Smooth muscle cell of the pulmonary artery (primary cell): ENCODE measurements around the gene CTNNBIP1. TPM values are rescaled to one million over a fixed set of nuclear protein-coding genes. Genes with fewer than 3 reads are reported as not detected.

Experiments
- total RNA-seq: library from RNA; depleted of rRNA; stranded (reverse); fragments of >200 nt; gene quantifications from 2 replicates; pipeline ENCODE4 v1.2.3, GENCODE V29; 2014

The CTNNBIP1 gene, protein sequence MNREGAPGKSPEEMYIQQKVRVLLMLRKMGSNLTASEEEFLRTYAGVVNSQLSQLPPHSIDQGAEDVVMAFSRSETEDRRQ
- 19.5 and 23.5 TPM in 2 replicates for total RNA-seq

GRCh38 chr1:9910076-9910422 is at the start of gene CTNNBIP1:
Gene CTNNBIP1, minus strand, starts transcription at chr1:9910269. Its CDS starts 38,205 bp downstream, at chr1:9872064.

DNA sequence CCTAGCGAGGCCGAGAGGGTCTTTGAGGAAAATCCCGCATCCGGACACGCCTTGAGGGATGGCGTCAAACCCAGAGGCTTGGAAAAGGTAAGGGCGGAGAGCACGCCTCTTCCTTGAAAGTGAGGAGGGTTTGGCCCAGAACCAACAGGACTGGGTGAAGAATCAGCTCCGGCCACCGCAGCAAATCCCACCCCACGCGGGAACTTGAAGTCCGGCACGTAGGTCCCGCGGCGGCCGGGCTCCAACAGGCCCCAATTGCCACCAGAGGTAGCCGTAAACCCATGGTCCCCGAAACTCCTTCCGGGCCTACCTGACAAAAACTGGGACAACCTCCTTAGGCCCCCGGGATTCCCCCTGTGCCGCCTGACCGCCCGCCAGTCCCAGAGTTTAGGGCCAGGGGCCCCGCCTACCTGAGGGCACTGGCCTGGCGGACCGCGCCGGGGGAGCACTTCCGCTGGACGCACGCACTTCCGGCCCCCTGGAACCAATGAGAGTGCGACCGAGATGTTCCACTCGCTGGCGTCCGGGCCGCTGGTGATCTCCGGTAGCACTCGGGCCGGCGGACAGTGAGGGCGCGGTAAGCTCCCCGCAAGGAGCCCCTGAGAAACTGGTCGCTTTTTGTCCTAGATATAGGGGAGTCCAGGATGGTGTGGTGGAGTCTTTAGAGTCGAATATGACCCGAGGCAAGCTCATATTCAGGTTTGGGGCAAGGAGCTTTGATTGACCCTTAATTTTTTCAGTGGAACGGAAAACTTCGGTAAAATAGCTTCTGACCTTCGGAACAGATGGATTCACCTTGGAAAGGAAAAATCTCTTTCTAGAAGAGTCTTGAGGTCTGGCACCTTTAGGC is 33.1 kb upstream of the CTNNBIP1 start, which contains the start of the genes LZIC and NMNAT1:
Gene LZIC, minus strand, starts transcription at position 453 of the 850 bp plus-strand sequence. CDS start 6,772 bp downstream, outside the sequence.
Gene NMNAT1, plus strand, starts transcription at position 537 of the 850 bp plus-strand sequence. CDS start 28,599 bp downstream, outside the sequence.

DNA sequence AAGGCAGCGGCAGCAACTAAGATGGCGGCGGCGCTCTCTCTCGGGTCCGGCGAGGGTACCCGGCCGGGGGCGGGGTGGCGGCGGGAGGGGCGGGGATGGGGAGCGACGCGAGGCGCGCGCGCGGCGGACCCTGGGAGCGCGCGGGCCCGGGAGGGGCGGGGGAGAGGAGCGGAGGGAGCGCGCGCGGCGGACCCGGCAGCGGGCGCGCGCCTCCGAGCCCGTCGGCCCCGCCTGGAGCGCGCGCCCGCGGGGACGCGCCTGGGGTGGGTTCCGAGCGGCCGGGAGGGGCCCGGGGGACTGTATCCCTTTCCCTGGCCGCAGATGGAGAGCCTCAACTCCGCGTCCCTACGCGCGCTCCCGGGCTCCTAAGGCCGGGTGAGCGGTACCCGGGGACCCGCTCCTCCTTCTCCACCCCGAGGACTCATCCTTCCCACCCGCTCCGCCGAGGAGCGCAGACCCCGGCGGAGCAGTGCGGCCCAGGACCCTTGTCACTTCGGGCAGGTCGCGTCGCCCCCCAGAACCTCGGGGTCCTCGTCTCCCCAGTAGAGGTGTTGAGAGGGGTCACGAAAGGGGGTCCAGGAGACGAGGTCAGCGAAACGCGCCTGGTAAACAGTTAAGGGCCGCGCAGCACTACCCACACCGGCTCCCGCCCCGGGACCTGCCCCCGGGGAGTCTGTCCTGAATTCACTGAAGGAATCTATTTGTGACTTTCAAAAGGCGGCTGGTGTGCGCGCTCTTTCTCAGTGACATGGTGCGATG is 85.9 kb downstream of the CTNNBIP1 start, which contains the start of gene CLSTN1:
Gene CLSTN1, minus strand, starts transcription at position 23 of the 759 bp plus-strand sequence. CDS start 232 bp downstream, outside the sequence.

Other genes with a start within 250 kb of the CTNNBIP1 start
- 211 and 251 TPM in 2 replicates for gene CLSTN1, start 86.3 kb downstream of the CTNNBIP1 start, total RNA-seq
- gene LZIC, start 33.1 kb upstream of the CTNNBIP1 start, total RNA-seq: 28.8 and 32.4 TPM in 2 replicates
- gene NMNAT1, start 33.2 kb upstream of the CTNNBIP1 start, total RNA-seq: 18.9 and 20.7 TPM in 2 replicates
- gene RBP7, start 87.0 kb upstream of the CTNNBIP1 start, total RNA-seq: 0.26 TPM in 1 of 2 replicates, not detected in the other
- gene UBE4B, start 122.7 kb upstream of the CTNNBIP1 start, total RNA-seq: 39.6 and 49.6 TPM in 2 replicates